DOHH2 (cell line): ENCODE measurements around the gene TRIM67.

Experiments used
- H3F3A ChIP-seq: fragments of 200-600 bp; sonication (generic), shearing (Covaris generic); 2 replicates; pipeline ENCODE4 v1.6.0; 2016; ENCODE audit warnings: antibody characterized with exemption, mild to moderate bottlenecking; ENCODE audit not compliant: control insufficient read depth, insufficient read depth
- H3K27ac ChIP-seq: fragments of 200-600 bp; sonication (generic); 2 replicates; pipeline ENCODE4 v1.5.1; 2014; ENCODE audit warnings: low read depth, mild to moderate bottlenecking, low read length, moderate library complexity
- H3K27me3 ChIP-seq: fragments of 200-600 bp; sonication (generic); 2 replicates; pipeline ENCODE4 v1.6.1; 2014; ENCODE audit warnings: mild to moderate bottlenecking, low read length, mixed read lengths; ENCODE audit not compliant: control insufficient read depth
- H3K36me3 ChIP-seq: fragments of 200-600 bp; sonication (generic); 2 replicates; pipeline ENCODE4 v1.6.1; 2014; ENCODE audit warnings: mild to moderate bottlenecking, low read length, moderate library complexity, mixed read lengths; ENCODE audit not compliant: control insufficient read depth
- H3K4me1 ChIP-seq: fragments of 200-600 bp; sonication (generic); 2 replicates; pipeline ENCODE4 v1.6.1; 2014; ENCODE audit warnings: mild to moderate bottlenecking, low read length, mixed read lengths; ENCODE audit not compliant: control insufficient read depth
- H3K4me2 ChIP-seq: fragments of 200-600 bp; sonication (generic); 2 replicates; pipeline ENCODE4 v1.6.0; 2014; ENCODE audit warnings: mild to moderate bottlenecking, low read length, moderate library complexity
- H3K4me3 ChIP-seq: fragments of 200-600 bp; sonication (generic); 2 replicates; pipeline ENCODE4 v1.5.1; 2014; ENCODE audit warnings: mild to moderate bottlenecking, low read length, mixed read lengths
- H3K79me2 ChIP-seq: fragments of 200-600 bp; sonication (generic); 2 replicates; pipeline ENCODE4 v1.6.1; 2014; ENCODE audit warnings: mild to moderate bottlenecking, low read length, mixed read lengths; ENCODE audit not compliant: control insufficient read depth
- H3K9me2 ChIP-seq: fragments of 200-600 bp; sonication (generic); replicated peaks from 2 replicates; pipeline ENCODE4 v1.6.1; 2014; ENCODE audit warnings: mild to moderate bottlenecking, low read length, mixed read lengths; ENCODE audit not compliant: control insufficient read depth
- H3K9me3 ChIP-seq: fragments of 200-600 bp; sonication (generic); 2 replicates; pipeline ENCODE4 v1.6.1; 2014; ENCODE audit warnings: antibody characterized with exemption, low read length, mixed read lengths; ENCODE audit not compliant: control insufficient read depth, insufficient read depth
- H4K20me1 ChIP-seq: fragments of 200-600 bp; sonication (generic); 2 replicates; pipeline ENCODE4 v1.6.0; 2014; ENCODE audit warnings: low read depth, mild to moderate bottlenecking, antibody characterized with exemption, low read length, moderate library complexity; ENCODE audit not compliant: control insufficient read depth, insufficient read depth
- CTCF ChIP-seq: fragments of 200-600 bp; sonication (generic); IDR thresholded peaks from one replicate; pipeline ENCODE4 v1.5.1; 2014; ENCODE audit warnings: antibody characterized with exemption, mild to moderate bottlenecking, low read depth, low read length; ENCODE audit not compliant: poor library complexity, severe bottlenecking
- EZH2phosphoT487 ChIP-seq: fragments of 200-600 bp; sonication (generic); IDR thresholded peaks from 2 replicates; pipeline ENCODE4 v1.6.1; 2017; ENCODE audit warnings: borderline replicate concordance, mild to moderate bottlenecking, antibody characterized with exemption, low read length, moderate library complexity, mixed read lengths

The TRIM67 gene

GRCh38 chr1:231207437-231207836, 45.6 kb downstream of the TRIM67 start:
- Histone ChIP-seq H3K27ac (no peak overlapping the region), H3K9me2 (no peaks in the 10 kb centered on the region), H3F3A (no peaks in the 10 kb centered on the region), H3K4me1 (peaks cover 15% of the 10 kb centered on the region), H3K4me2 (no peak overlapping the region), H3K9me3 (no peaks in the 10 kb centered on the region), H4K20me1 (no peaks in the 10 kb centered on the region), H3K27me3 (peaks cover 14% of the 10 kb centered on the region), H3K4me3 (no peak overlapping the region), H3K79me2 (no peaks in the 10 kb centered on the region), H3K36me3 (no peaks in the 10 kb centered on the region)
- no peak for TF ChIP-seq CTCF
- no peak for TF ChIP-seq EZH2phosphoT487

- no peak for TF ChIP-seq EZH2phosphoT487
- TF ChIP-seq CTCF, result no peak
- no peaks in the 10 kb centered on the region for H4K20me1 ChIP-seq
- peaks cover 16% of the 10 kb centered on the region for H3K4me1 ChIP-seq
- no peaks in the 10 kb centered on the region for H3F3A ChIP-seq
- no peak overlapping the region for H3K4me3 ChIP-seq
- H3K9me2 ChIP-seq, result no peaks in the 10 kb centered on the region
- H3K36me3 ChIP-seq, result no peaks in the 10 kb centered on the region
- no peaks in the 10 kb centered on the region for H3K79me2 ChIP-seq
- H3K9me3 ChIP-seq, result no peaks in the 10 kb centered on the region
- no peak overlapping the region for H3K4me2 ChIP-seq
- no peak overlapping the region for H3K27ac ChIP-seq
- peaks cover 3% of the 10 kb centered on the region; the same call in 1 of the 2 replicates for H3K27me3 ChIP-seq
Observed at GRCh38 chr1:231208980-231209379, 47.1 kb downstream of the TRIM67 start.

DNA sequence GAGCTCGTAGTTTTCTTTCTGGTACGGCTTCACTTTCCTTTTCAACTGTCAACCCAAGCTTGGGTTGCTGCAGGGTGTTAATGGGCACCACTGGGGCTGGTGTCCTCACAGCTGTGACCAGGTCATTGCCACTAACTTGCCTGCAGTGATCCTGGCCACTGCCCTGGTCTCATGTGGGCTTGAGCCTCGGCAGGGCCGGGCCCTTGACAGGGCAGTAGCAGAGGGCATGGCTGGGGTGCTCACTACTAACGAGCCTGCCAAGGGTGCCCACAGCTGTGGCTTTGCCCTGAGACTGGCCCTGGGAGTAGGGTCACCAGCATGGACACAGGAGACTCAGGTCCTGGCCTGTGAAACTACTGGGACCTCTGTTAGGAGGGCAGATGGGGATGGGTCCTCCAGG, 47.7 kb downstream of the TRIM67 start:
- Histone ChIP-seq H3K27ac (no peak overlapping the region), H3K4me3 (no peak overlapping the region), H3K4me1 (peaks cover 16% of the 10 kb centered on the region), H3K9me2 (no peaks in the 10 kb centered on the region), H4K20me1 (no peaks in the 10 kb centered on the region), H3K36me3 (no peaks in the 10 kb centered on the region), H3F3A (no peaks in the 10 kb centered on the region), H3K9me3 (no peaks in the 10 kb centered on the region), H3K27me3 (no peaks in the 10 kb centered on the region), H3K79me2 (no peaks in the 10 kb centered on the region), H3K4me2 (no peak overlapping the region)
- TF ChIP-seq CTCF (no peak), EZH2phosphoT487 (no peak)

GRCh38 chr1:231210126-231210525, 48.3 kb downstream of the TRIM67 start:
- no peaks in the 10 kb centered on the region for H3K27me3 ChIP-seq
- H3K27ac ChIP-seq, result no peak overlapping the region
- H3K9me3 ChIP-seq, result no peaks in the 10 kb centered on the region
- TF ChIP-seq CTCF (no peak), EZH2phosphoT487 (no peak)
- H3K4me3 ChIP-seq, result no peak overlapping the region
- no peaks in the 10 kb centered on the region for H3K79me2 ChIP-seq
- H3K9me2 ChIP-seq, result no peaks in the 10 kb centered on the region
- no peak overlapping the region for H3K4me2 ChIP-seq
- no peaks in the 10 kb centered on the region for H3F3A ChIP-seq
- no peaks in the 10 kb centered on the region for H4K20me1 ChIP-seq
- no peaks in the 10 kb centered on the region for H3K36me3 ChIP-seq
- peaks cover 21% of the 10 kb centered on the region for H3K4me1 ChIP-seq
